GM08714 (cell line): ENCODE data around the gene KLHDC10.
A peak's percentile ranks its signal among the peaks of the same experiment; 100 is the strongest.
"Not testable (repeated sequence)": the region's sequence is repeated elsewhere in the genome, so short reads cannot be mapped to it uniquely, and the experiment has no call there.

Experiments used
- H3K4me3 ChIP-seq: fragments of 200-500 bp; sonication (Bioruptor generic); 2 replicates; pipeline ENCODE4 v1.5.1; 2014; ENCODE audit warnings: mild to moderate bottlenecking, low read length, inconsistent platforms
- ZNF274 ChIP-seq: IDR thresholded peaks from 2 replicates; pipeline ENCODE4 v1.6.1; 2012; ENCODE audit warnings: mild to moderate bottlenecking, low read depth, low read length

KLHDC10 gene

GRCh38 chr7:130139193-130139960 is 69.0 kb downstream of the KLHDC10 start:
- H3K4me3 ChIP-seq = no peak overlapping the region
- TF ChIP-seq ZNF274 = no peak

- no peak for TF ChIP-seq ZNF274
- peak overlapping the region; percentile 8; the same call in 1 of the 2 replicates for H3K4me3 ChIP-seq
Measured at GRCh38 chr7:130140551-130141160, 70.3 kb downstream of the KLHDC10 start.

DNA sequence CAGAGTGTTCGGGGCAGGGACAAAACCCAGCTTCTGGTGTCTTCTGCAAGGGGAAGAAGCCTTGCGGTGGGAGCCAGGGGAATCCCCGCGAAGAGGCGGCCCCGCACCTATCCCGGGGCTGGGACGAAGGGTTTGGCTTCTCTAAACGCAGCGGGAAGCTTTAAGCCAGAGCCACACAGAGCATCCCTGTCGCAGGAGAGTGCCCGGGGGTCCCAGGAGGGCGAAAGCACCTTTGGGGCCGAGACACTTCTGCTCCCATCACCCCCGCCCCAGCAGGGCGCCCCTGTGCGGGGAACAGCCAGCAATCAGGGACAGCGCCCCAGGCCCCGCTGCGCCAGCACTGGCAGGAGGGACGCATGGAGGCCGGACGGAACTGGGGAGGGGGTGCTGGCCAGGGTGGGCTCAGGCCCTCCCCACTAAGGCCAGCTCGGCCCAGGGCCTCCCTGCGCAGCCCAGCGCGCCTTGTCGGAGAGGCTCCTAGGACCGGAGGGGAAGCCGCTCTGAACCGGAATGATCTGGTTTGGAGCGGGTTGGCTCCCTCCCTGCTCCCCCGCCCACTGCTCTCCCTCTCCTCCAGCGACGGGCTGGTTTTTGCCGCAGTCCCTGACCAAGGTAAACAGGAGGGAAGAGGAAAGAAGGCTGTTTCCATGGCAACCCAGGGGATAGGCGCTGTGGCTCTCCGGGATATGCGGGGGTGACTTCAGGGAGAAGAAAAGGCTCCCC is 71.0 kb downstream of the KLHDC10 start:
- TF ChIP-seq ZNF274 = no peak
- peak overlapping the region; percentile 8; the same call in 1 of the 2 replicates for H3K4me3 ChIP-seq

DNA sequence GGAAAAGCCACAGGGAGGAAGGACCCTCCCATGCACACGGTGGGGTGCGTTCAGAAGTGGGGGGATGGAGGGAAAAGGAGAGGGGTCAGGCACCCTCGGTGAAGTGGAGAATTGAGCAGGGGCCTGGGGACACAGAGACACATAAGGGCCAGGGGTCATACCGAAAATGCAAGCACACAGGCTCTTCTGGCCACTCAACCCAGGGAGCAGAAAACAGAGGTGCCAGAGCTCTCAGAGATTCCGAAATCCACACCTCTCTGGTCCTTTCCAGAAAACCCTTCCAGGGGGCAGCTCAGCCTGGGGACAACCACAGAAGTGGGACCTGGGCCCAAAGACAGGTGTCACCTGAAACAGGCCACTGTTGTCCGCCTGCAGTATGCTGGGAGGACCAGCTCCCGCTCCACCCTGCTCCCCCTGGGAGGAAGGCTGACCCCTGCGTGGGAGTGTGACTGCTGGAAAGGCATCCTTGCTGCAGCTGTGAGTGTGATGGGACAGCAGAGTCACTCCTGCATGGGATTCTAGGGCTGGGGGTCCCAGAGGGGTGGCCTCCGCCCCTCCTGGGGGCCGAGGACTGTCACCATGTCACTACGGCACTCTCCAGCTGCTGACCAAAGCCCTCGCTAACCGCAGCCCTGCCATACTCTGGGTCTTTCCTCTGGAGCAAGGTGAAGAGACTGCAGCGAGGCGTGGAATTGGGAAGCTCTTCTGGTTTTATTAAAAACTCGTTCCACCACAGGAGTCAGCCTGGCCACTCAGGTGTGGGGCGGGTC is 71.7 kb downstream of the KLHDC10 start:
- no peak overlapping the region; the same call in 1 of the 2 replicates for H3K4me3 ChIP-seq
- TF ChIP-seq ZNF274 = no peak

GRCh38 chr7:130142654-130143333 is 72.5 kb downstream of the KLHDC10 start:
- TF ChIP-seq ZNF274 = no peak
- no peak overlapping the region for H3K4me3 ChIP-seq

- no peak for TF ChIP-seq ZNF274
- H3K4me3 ChIP-seq = no peak overlapping the region
Measured at GRCh38 chr7:130143334-130143732, 73.0 kb downstream of the KLHDC10 start.

DNA sequence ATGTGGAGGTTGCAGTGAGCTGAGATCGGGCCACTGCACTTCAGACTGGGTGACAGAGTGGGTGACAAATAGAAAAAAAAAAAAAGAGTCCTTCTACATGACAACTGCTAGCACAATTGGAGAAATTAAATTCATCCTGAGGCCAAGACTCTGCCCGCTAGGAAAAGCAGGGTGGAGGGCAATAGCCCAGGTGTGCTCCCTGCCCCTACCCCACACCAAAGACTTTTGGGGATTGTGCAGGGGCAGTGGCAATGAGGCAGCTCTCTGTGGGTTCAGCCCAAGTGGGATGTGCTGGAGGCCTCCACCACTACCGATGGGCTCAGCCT is 73.6 kb downstream of the KLHDC10 start:
- H3K4me3 ChIP-seq = no peak overlapping the region
- no peak for TF ChIP-seq ZNF274

DNA sequence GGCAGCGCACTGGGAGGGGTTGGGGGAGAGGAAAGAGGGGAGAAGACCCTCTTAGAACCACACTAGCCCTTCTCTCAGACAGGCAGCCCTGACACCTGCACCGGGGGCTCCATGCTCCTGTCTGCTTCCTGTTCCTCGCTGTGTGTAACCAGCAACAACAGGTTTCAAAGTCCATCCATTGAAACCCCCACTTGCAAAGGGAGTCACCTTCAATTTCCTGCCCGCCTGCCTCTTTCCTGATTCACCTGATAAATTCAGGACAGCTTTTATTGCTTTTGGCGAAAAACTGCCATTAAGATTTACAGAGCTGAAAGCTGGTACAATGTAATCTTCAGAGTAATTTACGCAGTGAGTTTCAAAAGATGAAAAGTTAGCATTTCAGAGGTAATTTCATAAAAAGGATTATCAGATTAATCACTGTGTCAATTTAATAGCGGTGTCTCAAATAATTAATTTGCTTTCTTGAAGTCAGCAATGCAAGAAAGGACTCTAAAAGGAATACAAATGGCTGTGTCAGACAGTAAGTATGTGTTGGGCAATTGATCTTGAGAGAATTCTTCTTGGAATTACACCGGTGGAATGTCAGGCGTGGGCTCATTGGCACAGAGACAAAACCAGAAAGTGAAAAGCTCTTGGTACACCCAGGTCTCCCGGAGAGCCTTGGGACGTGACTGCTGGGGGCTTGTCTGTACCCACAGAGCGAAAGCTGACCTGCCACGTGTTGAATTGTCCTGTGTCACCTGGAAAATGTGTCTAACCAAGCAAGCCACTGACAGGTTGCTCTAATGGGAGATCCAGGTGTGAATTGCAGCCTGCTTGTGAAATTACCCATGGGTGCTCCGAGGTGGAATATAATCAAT is 74.2 kb downstream of the KLHDC10 start:
- no peak for TF ChIP-seq ZNF274
- no peak overlapping the region for H3K4me3 ChIP-seq

DNA sequence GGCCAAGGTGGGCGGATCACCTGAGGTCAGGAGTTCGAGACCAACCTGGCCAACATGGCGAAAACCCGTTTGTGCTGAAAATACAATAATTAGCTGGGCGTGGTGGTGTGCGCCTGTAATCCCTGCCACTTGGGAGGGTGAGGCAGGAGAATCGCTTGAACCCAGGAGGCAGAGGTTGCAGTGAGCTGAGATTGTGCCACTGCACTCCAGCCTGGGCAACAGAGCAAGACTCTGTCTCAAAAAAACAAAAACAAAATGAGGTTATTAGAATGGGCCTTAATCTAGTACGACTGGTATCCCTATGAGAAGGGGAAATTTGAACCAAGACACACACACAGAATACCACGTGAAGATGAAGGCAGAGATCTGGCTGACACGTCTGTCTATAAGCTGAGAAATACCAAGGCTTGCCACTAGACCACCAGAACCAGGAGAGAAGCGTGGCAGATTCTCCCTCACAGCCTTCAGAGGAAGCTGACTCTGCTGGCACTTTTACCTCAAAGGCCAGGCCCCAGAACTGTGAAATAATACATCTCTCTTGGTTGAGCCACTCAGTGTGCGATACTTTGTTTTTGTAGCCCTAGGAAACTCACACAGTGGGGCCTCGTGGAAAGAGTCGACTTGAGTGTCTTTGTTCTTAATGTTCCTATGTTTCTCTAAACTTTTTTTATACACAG is 75.2 kb downstream of the KLHDC10 start:
- no peak overlapping the region for H3K4me3 ChIP-seq
- TF ChIP-seq ZNF274 = no peak

GRCh38 chr7:130146142-130146541 is 75.8 kb downstream of the KLHDC10 start:
- not testable (repeated sequence) for H3K4me3 ChIP-seq

DNA sequence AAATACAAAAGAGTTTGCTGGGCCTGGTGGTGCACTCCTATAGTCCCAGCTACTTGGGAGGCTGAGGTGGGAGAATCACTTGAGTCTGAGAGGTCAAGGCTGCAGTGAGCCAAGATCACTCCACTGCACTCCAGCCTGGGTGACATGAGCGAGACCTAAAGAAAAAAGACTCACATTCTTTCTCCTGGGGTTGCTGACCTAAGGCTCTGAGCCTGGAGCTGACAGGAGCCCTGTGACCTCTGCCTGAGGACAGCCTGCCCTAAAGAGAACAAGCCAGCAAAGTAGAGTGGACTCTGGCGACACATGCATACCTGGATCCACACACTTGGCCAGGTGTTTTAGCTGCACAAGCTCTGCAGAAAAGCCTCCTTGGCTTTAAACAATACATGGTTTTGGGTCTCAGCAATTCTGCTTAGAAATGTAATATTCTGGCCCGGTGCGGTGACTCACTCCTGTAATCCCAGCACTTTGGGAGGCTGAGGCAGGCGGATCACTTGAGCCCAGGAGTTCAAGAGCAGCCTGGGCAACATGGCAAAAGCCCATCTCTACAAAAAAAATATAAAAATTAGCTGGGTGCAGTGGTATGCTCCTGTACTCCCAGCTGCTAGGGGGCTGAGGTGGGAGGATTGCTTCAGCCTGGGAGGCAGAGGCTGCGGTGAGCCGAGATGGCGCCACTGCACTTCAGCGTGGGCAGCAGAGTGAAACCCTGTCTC is 76.5 kb downstream of the KLHDC10 start:
- H3K4me3 ChIP-seq = no peak overlapping the region
- no peak for TF ChIP-seq ZNF274
